ENCODE data around the gene ERC2.
"Not testable (repeated sequence)": the region's sequence is repeated elsewhere in the genome, so short reads cannot be mapped to it uniquely, and the experiment has no call there.

Gene ERC2

GRCh38 chr3:56304069-56304468, 164.2 kb downstream of the ERC2 start:
- DNase-seq = no peak

- DNase-seq = no peak
Observed at GRCh38 chr3:56303487-56303886, 164.8 kb downstream of the ERC2 start.

GRCh38 chr3:56302417-56302816, 165.8 kb downstream of the ERC2 start:
- no peak for DNase-seq

GRCh38 chr3:56297281-56297840, 170.9 kb downstream of the ERC2 start:
- DNase-seq = no peak

GRCh38 chr3:56296361-56296760, 171.9 kb downstream of the ERC2 start:
- no peak for DNase-seq

- DNase-seq = no peak
Observed at GRCh38 chr3:56295161-56295560, 173.1 kb downstream of the ERC2 start.

DNA sequence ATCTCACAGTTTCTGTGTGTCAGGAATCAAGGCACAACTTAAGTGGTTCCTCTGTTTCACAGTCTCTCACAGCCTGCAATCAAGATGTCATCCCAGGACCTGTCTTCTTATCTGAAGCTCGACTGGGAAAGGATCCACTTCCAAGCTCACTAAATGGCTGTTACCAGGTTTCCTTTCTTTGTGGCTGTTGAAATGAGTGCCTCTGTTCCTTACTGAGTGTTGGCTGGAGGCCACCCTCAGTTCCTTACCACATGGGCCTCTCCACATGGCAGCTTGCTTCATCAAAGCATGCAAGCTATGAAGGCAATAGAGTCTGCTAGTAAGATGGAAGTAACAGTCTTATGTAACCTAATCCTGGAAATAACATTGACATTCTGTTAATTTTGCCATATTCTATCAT, 174.0 kb downstream of the ERC2 start:
- no peak for DNase-seq

GRCh38 chr3:56291953-56292352, 176.3 kb downstream of the ERC2 start:
- DNase-seq = no peak

GRCh38 chr3:56291244-56291680, 177.0 kb downstream of the ERC2 start:
- DNase-seq = no peak

DNA sequence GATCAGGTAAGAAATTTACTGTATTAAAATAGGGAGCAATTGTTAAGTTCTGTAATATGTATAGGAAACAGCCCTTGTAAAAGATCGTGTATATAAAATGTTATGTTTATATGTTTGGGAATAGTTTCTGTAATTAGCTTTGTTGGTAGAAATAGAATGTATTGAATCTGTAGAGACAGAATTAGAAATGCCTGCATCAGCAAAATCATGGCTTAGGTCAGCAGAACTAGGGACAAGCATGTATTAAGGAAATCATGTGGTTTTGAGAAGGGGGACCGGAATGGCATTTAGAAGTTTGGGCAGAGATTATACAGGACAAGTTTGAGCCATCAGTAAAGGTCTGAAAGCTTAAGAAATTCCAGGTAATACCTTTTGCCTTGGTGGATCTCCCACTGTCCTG, 177.9 kb downstream of the ERC2 start:
- DNase-seq = no peak

DNA sequence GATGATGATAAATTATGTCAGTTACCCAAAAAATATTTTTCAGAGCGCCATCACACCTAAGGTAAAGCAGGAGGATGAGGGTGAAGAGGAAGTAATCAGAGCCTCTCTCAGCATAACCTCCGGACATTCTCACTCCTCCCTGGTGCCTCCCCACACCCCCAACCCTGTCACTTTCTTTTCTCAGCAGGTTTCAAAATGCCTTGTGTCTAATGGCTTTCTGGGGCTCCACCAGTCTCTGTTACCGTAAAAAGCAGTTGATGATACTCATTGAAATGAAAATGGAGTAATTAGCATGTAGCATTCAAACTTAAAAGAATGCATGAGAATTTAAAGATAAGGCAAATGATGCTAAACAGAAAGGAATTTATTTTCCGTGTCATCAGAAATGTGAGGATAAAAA, 180.0 kb downstream of the ERC2 start:
- no peak for DNase-seq

DNA sequence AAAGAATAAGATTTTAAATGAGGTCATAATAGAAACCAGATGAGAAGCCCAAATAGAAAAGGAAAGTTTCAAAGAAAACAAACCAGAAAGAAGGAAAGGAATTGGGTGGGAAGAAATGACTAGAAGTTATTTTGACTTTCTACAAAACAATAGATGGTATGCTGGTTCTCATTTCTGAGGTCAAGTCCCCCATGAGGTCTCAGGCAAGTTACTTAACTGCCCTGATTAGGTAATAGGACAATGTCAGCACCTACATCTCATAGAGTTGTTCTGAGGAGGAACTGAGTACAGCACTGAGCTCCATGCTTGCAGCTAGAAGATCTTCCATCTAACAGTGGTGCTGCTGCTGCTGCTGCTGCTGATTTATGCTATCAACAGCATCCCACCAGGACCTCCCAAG, 185.9 kb downstream of the ERC2 start:
- no peak for DNase-seq

DNA sequence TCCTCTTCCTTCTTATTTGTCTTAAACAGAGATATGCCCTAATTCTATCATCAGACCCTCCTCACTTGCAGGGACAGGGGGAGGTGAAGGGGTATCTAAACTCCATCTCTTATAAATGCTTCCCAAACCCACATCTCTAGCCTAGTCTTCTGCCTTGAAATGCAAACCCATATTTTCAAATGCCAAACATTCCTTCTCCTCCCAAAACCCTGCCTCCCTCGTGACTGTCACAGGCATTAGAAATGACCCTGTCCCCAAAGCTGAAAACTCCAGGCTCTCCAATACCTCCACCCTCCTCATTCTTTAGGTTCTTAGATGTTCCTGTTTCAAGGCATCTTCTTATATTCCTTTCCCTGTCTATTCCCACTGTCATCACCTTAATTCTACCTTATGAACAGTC, 191.0 kb downstream of the ERC2 start:
- DNase-seq = no peak

GRCh38 chr3:56275120-56275519, 193.1 kb downstream of the ERC2 start:
- no peak for DNase-seq

- no peak for DNase-seq
Observed at GRCh38 chr3:56269755-56270535, 198.3 kb downstream of the ERC2 start.

DNA sequence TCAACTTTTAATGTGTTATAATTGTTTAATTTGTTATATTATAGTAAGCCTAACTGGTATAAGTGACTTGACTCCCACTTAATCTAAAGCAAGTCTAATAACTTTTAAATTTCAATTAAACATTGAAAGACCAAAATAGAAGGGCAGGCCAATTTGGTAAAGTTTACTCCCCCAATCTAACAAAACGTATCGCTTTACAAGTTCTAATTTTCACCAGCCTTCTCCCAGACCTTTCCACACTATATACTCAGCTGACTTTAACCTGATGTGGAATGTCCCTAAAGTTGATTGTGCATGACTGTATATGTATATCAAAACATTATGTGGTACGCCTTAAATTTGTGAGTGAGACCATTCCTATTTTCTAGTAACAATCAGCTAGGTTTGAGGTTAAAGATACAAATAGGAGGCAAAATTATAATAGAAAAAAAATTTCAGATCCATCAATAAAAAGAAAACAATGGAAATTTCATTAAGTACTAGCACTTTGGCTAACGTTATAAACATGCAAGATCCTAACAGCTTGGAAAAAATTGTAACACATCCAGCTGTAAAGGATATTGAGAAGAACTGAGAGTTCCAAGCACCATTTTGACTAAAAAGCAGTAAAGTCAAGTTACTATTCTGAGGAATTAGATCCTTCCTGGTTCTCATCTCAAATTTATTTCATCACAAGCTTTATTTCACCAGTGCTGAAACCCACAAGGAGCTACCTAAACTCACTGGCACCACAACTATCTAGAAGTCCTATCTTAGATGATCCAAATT, 199.5 kb downstream of the ERC2 start:
- no peak for DNase-seq

- DNase-seq = not testable (repeated sequence)
Observed at GRCh38 chr3:56261852-56262251, 206.4 kb downstream of the ERC2 start.

GRCh38 chr3:56260262-56260661, 208.0 kb downstream of the ERC2 start:
- DNase-seq = no peak

DNA sequence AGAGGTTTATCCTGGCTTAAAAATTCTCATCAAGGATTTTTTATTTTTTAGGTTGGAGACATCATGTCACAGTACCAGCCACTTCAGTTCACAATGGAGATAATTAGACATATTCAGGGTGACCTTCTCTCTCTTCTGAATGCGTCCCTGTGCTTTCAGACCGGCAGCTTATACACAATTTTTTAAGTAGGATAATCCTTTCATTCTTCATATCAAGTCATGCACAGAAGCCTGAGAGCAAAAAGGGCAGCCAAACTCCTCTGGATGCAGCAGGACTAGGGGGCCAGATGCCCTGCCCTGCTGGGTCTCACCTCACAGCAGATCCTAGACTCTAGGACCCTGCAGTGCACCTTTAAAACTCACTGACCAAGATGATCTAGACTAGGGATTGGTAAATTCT, 210.4 kb downstream of the ERC2 start:
- no peak for DNase-seq

DNA sequence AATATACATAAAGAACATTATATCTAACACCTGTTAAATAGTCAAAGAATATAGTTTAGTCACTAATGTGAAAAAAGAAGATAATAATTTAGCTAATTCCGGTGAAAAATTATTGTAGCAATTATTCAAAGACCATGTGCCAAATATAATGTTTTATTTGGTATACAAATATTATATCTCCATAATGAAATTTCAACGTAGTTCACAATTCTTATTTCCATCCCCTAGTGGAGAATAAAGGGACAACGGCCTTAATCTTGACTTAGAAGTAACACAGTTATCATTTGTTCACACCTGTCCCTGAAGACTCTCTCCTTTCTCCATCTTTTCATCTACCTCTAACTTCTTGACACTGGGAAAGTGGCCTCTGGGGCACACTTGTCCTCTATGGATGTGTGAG, 213.4 kb downstream of the ERC2 start:
- no peak for DNase-seq

GRCh38 chr3:56253941-56254665, 214.2 kb downstream of the ERC2 start:
- DNase-seq = no peak

- no peak for DNase-seq
Observed at GRCh38 chr3:56251343-56251945, 216.8 kb downstream of the ERC2 start.

DNA sequence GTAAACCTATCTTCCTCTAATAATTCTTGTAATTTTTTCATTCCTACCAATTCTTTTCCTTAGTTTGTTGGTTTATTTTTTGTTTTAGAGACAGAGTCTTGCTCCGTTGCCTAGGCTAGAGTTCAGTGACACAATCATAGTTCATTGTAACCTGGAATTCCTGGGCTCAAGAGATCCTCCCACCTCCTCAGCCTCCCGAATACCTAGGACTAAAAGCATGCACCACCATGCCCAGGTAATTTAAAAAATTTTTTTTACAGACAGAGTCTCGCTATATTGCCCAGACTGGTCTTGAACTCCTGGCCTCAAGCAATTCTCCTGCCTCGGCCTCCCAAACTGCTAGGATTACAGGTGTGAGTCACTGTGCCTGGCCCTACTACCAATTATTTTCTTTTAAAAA, 220.2 kb downstream of the ERC2 start:
- DNase-seq = no peak
